HL-60 (cell line): ENCODE measurements around the gene NUCB1.

Experiments used
- DNase-seq, 2 experiments: peaks; one replicate each; pipeline ENCODE4 v3.0.0-alpha.2; 2010 to 2020; ENCODE audit warnings: low read depth in 1 of 2, low spot score in 1 of 2
- H3K27ac ChIP-seq: fragments of 250-450 bp; sonication (Bioruptor Pico); replicated peaks from 2 replicates; pipeline ENCODE4 v1.5.1; 2020; ENCODE audit warnings: mild to moderate bottlenecking, moderate library complexity
- H3K27me3 ChIP-seq: fragments of 250-450 bp; sonication (Bioruptor Pico); 2 replicates; pipeline ENCODE4 v1.5.1; 2021; ENCODE audit warnings: mild to moderate bottlenecking, moderate library complexity; ENCODE audit not compliant: insufficient read depth, poor library complexity, severe bottlenecking
- H3K4me3 ChIP-seq: replicated peaks from 2 replicates; pipeline ENCODE4 v1.5.1; 2011; ENCODE audit warnings: mild to moderate bottlenecking, control low read depth, low read length; ENCODE audit not compliant: insufficient read depth
- CTCF ChIP-seq: IDR thresholded peaks from one replicate; pipeline ENCODE4 v1.5.1; 2011; ENCODE audit warnings: low read length, control low read depth, inconsistent platforms; ENCODE audit not compliant: insufficient read depth
- GABPA ChIP-seq: IDR thresholded peaks from 2 replicates; pipeline ENCODE4 v1.6.1; 2012; ENCODE audit warnings: low read depth
- POLR2AphosphoS5 ChIP-seq: IDR thresholded peaks from 2 replicates; pipeline ENCODE4 v1.6.1; 2012; ENCODE audit warnings: low read depth
- REST ChIP-seq: IDR thresholded peaks from 2 replicates; pipeline ENCODE4 v1.6.1; 2012; ENCODE audit warnings: low read depth; ENCODE audit not compliant: insufficient replicate concordance
- SPI1 ChIP-seq: IDR thresholded peaks from 2 replicates; pipeline ENCODE4 v1.6.1; 2012; ENCODE audit warnings: low read depth, mild to moderate bottlenecking, borderline replicate concordance

The NUCB1 gene

DNA sequence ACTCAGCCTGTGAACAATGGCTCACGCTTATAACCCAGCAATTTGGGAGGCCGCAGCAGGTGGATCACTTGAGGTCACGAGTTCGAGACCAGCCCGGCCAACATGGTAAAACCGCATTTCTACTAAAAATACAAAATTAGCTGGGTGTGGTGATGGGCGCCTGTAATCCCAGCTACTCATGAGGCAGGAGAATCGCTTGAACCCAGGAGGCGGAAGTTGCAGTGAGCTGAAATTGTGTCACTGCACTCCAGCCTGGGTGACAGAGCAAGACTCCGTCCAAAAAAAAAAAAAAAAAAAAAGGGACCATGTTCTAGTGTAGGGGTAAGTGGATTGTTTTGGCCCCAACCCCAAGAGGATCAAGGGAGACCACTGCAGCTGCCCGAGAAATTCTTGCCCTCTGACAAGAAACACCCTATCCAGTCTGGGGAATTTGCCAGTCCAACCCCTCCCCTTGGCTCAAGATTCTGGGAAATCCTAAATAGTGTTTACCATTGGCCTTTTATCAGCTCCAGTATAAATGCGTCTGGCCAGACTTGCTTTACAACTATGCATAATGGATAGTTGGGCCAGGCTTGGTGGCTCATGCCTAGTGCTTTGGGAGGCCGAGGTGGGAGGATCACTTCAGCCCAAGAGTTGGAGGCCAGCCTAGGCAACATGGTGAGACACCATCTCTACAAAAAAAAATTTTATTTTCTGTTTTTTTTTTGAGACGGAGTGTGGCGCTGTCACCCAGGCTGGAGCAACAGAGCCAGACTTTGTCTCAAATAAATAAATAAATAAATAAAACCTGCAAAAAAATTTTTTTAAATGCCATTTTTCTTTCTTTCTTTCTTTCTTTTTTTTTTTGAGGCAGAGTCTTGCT, 28.3 kb downstream of the NUCB1 start:
- no peak overlapping the region for H3K4me3 ChIP-seq
- TF ChIP-seq SPI1 (no peak), REST (no peak), POLR2AphosphoS5 (no peak), CTCF (no peak), GABPA (no peak)
- no peak overlapping the region for H3K27ac ChIP-seq

DNA sequence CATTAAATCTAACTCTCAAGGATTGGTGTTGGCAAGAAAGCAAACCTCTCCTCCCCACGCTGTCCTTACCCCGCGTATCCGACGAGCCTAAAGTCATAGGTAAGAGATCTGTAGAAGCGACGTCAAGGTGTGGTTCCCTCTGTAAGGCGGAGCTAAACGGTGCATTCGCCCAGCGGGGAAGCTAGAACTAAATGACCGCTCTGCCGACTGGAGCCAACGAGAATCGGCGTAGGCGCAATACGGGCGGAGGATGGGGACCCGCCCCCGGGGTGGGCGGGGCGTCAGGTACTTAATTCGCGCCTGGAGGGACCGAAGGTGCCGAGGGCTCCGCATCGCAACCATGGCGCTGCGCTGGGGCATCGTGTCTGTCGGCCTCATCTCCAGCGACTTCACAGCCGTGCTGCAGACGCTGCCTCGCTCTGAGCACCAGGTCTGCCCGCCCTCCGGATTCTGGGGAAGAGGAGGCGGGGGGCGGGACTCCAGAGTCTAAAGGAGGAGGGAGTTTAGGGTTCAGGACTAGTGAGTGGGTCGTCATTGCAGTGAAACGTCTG, 33.3 kb downstream of the NUCB1 start, which contains the start of gene DHDH:
DHDH (plus strand) TSS at position 318 of the 551 bp plus-strand sequence; CDS start at position 341, 23 bp downstream.
- H3K27ac ChIP-seq: no peak within 1 kb of the TSS
- TF ChIP-seq GABPA (no peak), CTCF (no peak), POLR2AphosphoS5 (no peak), SPI1 (no peak), REST (no peak)

More for the DNA sequence above, 28.3 kb downstream of the NUCB1 start:
- H3K27me3 ChIP-seq: peaks cover 5% of the 10 kb centered on the region
- no peak for DNase-seq

GRCh38 chr19:48934837-48935236, 34.7 kb downstream of the NUCB1 start:
- TF ChIP-seq GABPA (no peak), SPI1 (no peak), POLR2AphosphoS5 (no peak), CTCF (no peak), REST (no peak)
- Histone ChIP-seq H3K27me3 (peaks cover 18% of the 10 kb centered on the region), H3K4me3 (no peak overlapping the region), H3K27ac (no peak overlapping the region)
- DNase-seq: no peak

More for the DNA sequence above, 33.3 kb downstream of the NUCB1 start, which contains the start of gene DHDH:
- Histone ChIP-seq H3K27me3 (peaks cover 18% of the 10 kb centered on the region), H3K4me3 (peak within 1 kb of the TSS; percentile 29)
- DNase-seq: peak; percentile 58 to 64
